ENCODE data around the gene SSX2IP.

GRCh38 chr1:84675106-84675505 is 15.2 kb downstream of the SSX2IP start:
- TF ChIP-seq CTCF (IDR thresholded peaks at IDR 0.05; ENCODE audit: poor library complexity) = no peak
- TF ChIP-seq EZH2 (IDR thresholded peaks at IDR 0.05; ENCODE audit: borderline replicate concordance) = no peak
- TF ChIP-seq EZH2phosphoT487 (IDR thresholded peaks at IDR 0.05; ENCODE audit: low read depth, severe bottlenecking, unreplicated experiment) = no peak

Measured in hepatocyte (in vitro differentiated cells).